IMR-90 (cell line): ENCODE measurements around the gene CHRM4. TPM values are rescaled to one million over a fixed set of nuclear protein-coding genes. Genes with fewer than 3 reads are reported as not detected.

ENCODE experiments used
- ATAC-seq: fragments of 200-7000 bp; cut with Tn5 transposase; 2 replicates; pipeline ENCODE4 v1.9.1; 2020; ENCODE audit warnings: low read depth, mild to moderate bottlenecking, moderate library complexity
- BruUV-seq: library from RNA; stranded (reverse); fragments of 400-500 nt; replicated peaks from 2 replicates; lab custom pipeline; 2021; lab: Mats Ljungman, UMichigan
- CTCF ChIA-PET: fragments of 300-600 bp; formaldehyde crosslinking; extraction: SDS; loops from one replicate; lab custom pipeline; 2021; ENCODE audit warnings: antibody characterized with exemption; lab: Yijun Ruan, JAX
- POLR2A ChIA-PET: fragments of 300-600 bp; sonication (Branson Sonifier 250); formaldehyde crosslinking; loops from one replicate; lab custom pipeline; 2022; ENCODE audit warnings: antibody characterized with exemption; ENCODE audit not compliant: unreplicated experiment; lab: Charles Lee
- DNase-seq: peaks from one replicate; pipeline ENCODE4 v3.0.0; 2013
- H2AFZ ChIP-seq: replicated peaks from 2 replicates; pipeline ENCODE3; 2013; ENCODE audit warnings: low read length, mild to moderate bottlenecking; ENCODE audit not compliant: poor library complexity
- H2AK5ac ChIP-seq: 2 replicates; pipeline ENCODE4 v1.6.1; 2013; ENCODE audit warnings: low read depth, low read length, inconsistent platforms
- H2AK9ac ChIP-seq: replicated peaks from 2 replicates; pipeline ENCODE3; 2013; ENCODE audit warnings: mild to moderate bottlenecking, low read depth, low read length, moderate library complexity; ENCODE audit not compliant: poor library complexity
- H2BK120ac ChIP-seq: 2 replicates; pipeline ENCODE4 v1.6.1; 2013; ENCODE audit warnings: low read depth, low read length, inconsistent platforms
- H2BK15ac ChIP-seq: 3 replicates; pipeline ENCODE4 v1.6.1; 2013; ENCODE audit warnings: low read depth, low read length, inconsistent platforms
- H2BK20ac ChIP-seq: 2 replicates; pipeline ENCODE4 v1.6.1; 2013; ENCODE audit warnings: low read depth, mild to moderate bottlenecking, inconsistent platforms, low read length, moderate library complexity
- H2BK5ac ChIP-seq: 2 replicates; pipeline ENCODE4 v1.6.1; 2013; ENCODE audit warnings: mild to moderate bottlenecking, low read depth, low read length, inconsistent platforms; ENCODE audit not compliant: poor library complexity, severe bottlenecking
- H3K14ac ChIP-seq: replicated peaks from 2 replicates; pipeline ENCODE4 v1.6.1; 2013; ENCODE audit warnings: low read depth, low read length, inconsistent platforms
- H3K18ac ChIP-seq: 2 replicates; pipeline ENCODE4 v1.6.1; 2013; ENCODE audit warnings: low read depth, low read length, control low read depth
- H3K23ac ChIP-seq: 2 replicates; pipeline ENCODE4 v1.6.1; 2013; ENCODE audit warnings: low read depth, low read length, inconsistent platforms
- H3K27ac ChIP-seq: 2 replicates; pipeline ENCODE4 v1.5.1; 2013; ENCODE audit warnings: mild to moderate bottlenecking, control low read depth, low read length; ENCODE audit not compliant: insufficient read depth
- H3K27me3 ChIP-seq: 2 replicates; pipeline ENCODE4 v1.6.1; 2013; ENCODE audit warnings: low read length; ENCODE audit not compliant: control insufficient read depth, insufficient read depth
- H3K36me3 ChIP-seq: 2 replicates; pipeline ENCODE4 v1.6.1; 2013; ENCODE audit warnings: low read length, mixed read lengths; ENCODE audit not compliant: control insufficient read depth, insufficient read depth
- H3K4ac ChIP-seq: 2 replicates; pipeline ENCODE4 v1.6.1; 2013; ENCODE audit warnings: low read depth, low read length, inconsistent platforms
- H3K4me1 ChIP-seq: 2 replicates; pipeline ENCODE4 v1.6.1; 2013; ENCODE audit warnings: low read length, mixed read lengths; ENCODE audit not compliant: control insufficient read depth, insufficient read depth
- H3K4me2 ChIP-seq: 2 replicates; pipeline ENCODE4 v1.6.1; 2013; ENCODE audit warnings: low read depth, mild to moderate bottlenecking, control low read depth, low read length, moderate library complexity
- H3K4me3 ChIP-seq: 2 replicates; pipeline ENCODE4 v1.5.1; 2013; ENCODE audit warnings: low read depth, mild to moderate bottlenecking, control low read depth, low read length, moderate library complexity; ENCODE audit not compliant: insufficient read depth
- H3K56ac ChIP-seq: 2 replicates; pipeline ENCODE4 v1.6.1; 2013; ENCODE audit warnings: low read length, inconsistent platforms; ENCODE audit not compliant: insufficient read depth; ENCODE audit errors: extremely low read depth
- H3K79me1 ChIP-seq, 2 experiments: 2 replicates each; pipeline ENCODE4 v1.6.1; 2013; ENCODE audit warnings: low read length in 2 of 2, inconsistent platforms in 1 of 2, low read depth in 1 of 2
- H3K9ac ChIP-seq: 2 replicates; pipeline ENCODE4 v1.6.1; 2013; ENCODE audit warnings: low read depth, low read length, control low read depth
- H3K9me1 ChIP-seq: 2 replicates; pipeline ENCODE4 v1.6.1; 2013; ENCODE audit warnings: low read length, inconsistent platforms; ENCODE audit not compliant: insufficient read depth
- H3K9me3 ChIP-seq: 2 replicates; pipeline ENCODE4 v1.6.1; 2013; ENCODE audit warnings: low read length; ENCODE audit not compliant: control insufficient read depth, insufficient read depth
- H4K20me1 ChIP-seq: 2 replicates; pipeline ENCODE4 v1.6.1; 2013; ENCODE audit warnings: low read length, inconsistent platforms; ENCODE audit not compliant: insufficient read depth
- H4K5ac ChIP-seq: 2 replicates; pipeline ENCODE4 v1.6.1; 2013; ENCODE audit warnings: mild to moderate bottlenecking, low read depth, low read length, control low read depth
- H4K8ac ChIP-seq, 2 experiments: 2 replicates each; pipeline ENCODE4 v1.6.1; 2013; ENCODE audit warnings: low read depth in 2 of 2, low read length in 2 of 2, control low read depth in 1 of 2, inconsistent platforms in 1 of 2
- H4K91ac ChIP-seq: 2 replicates; pipeline ENCODE4 v1.6.1; 2013; ENCODE audit warnings: low read depth, low read length, inconsistent platforms; ENCODE audit not compliant: insufficient read depth
- BHLHE40 ChIP-seq: fragments of 150-350 bp; IDR thresholded peaks from 2 replicates; pipeline ENCODE4 v1.6.1; 2016; ENCODE audit warnings: mild to moderate bottlenecking, low read depth, low read length
- CEBPB ChIP-seq: IDR thresholded peaks from 2 replicates; pipeline ENCODE4 v1.6.1; 2012; ENCODE audit warnings: low read depth, low read length, improper control_type of control experiment
- CTCF ChIP-seq: conservative IDR thresholded peaks from 2 replicates; pipeline ENCODE4 v1.5.1; 2012; ENCODE audit warnings: mild to moderate bottlenecking, low read depth, low read length, improper control_type of control experiment
- MAFK ChIP-seq: IDR thresholded peaks from 2 replicates; pipeline ENCODE4 v1.6.1; 2012; ENCODE audit warnings: low read depth, low read length, improper control_type of control experiment
- MAZ ChIP-seq: IDR thresholded peaks from 2 replicates; pipeline ENCODE4 v1.6.1; 2012; ENCODE audit warnings: low read depth, mild to moderate bottlenecking, low read length, improper control_type of control experiment, moderate library complexity, borderline replicate concordance
- NFE2L2 ChIP-seq: fragments of 150-350 bp; IDR thresholded peaks from 2 replicates; pipeline ENCODE4 v1.6.1; 2016; ENCODE audit warnings: low read depth, mild to moderate bottlenecking, low read length
- POLR2A ChIP-seq: IDR thresholded peaks from 2 replicates; pipeline ENCODE4 v1.6.1; 2012; ENCODE audit warnings: mild to moderate bottlenecking, low read depth, low read length
- RAD21 ChIP-seq: IDR thresholded peaks from 2 replicates; pipeline ENCODE4 v1.6.1; 2012; ENCODE audit warnings: low read length, improper control_type of control experiment
- RCOR1 ChIP-seq: IDR thresholded peaks from 2 replicates; pipeline ENCODE4 v1.6.1; 2012; ENCODE audit warnings: mild to moderate bottlenecking, low read length, improper control_type of control experiment; ENCODE audit not compliant: insufficient replicate concordance
- SMC3 ChIP-seq: fragments of 150-350 bp; IDR thresholded peaks from 2 replicates; pipeline ENCODE4 v1.6.1; 2016; ENCODE audit warnings: low read depth, mild to moderate bottlenecking, antibody characterized with exemption, low read length, moderate library complexity
- USF2 ChIP-seq: fragments of 150-350 bp; IDR thresholded peaks from 2 replicates; pipeline ENCODE4 v1.6.1; 2017; ENCODE audit warnings: mild to moderate bottlenecking, antibody characterized with exemption, low read length, low read depth
- WGBS, 2 experiments: methylation state at CpG; one replicate each; pipeline versions ENCODE4 v1.1.5 to v1.1.7; 2013; ENCODE audit warnings: missing lambda C conversion rate in 2 of 2; ENCODE audit not compliant: insufficient read length in 1 of 2; ENCODE audit errors: extremely low coverage in 2 of 2; 5-methylcytosine and 5-hydroxymethylcytosine counted together
- dilution Hi-C: fragments of 300-500 bp; cut with HindIII; formaldehyde crosslinking; loops from one replicate; pipeline ENCODE4 v1.14.3; 2018; ENCODE audit warnings: low sequenced_read_pairs; ENCODE audit not compliant: unreplicated experiment
- in situ Hi-C: fragments of 300-500 bp; cut with MboI; formaldehyde crosslinking; loops from 3 replicates; pipeline ENCODE4 v1.14.3; 2019; ENCODE audit warnings: low sequenced_read_pairs, inconsistent platforms, mixed read lengths
- intact Hi-C: fragments of 100-400 bp; cut with micrococcal nuclease; formaldehyde crosslinking; loops from 2 replicates; pipeline ENCODE4 v1.10.0; 2022
- polyA plus RNA-seq, 3 experiments: library from polyadenylated mRNA; depleted of rRNA; stranded (reverse); fragments of >200 nt; gene quantifications; 2 replicates each; pipeline ENCODE4 v1.2.3, GENCODE V29; 2012; ENCODE audit warnings: low replicate concordance in 1 of 3
- total RNA-seq: library from RNA; depleted of rRNA; stranded (reverse); fragments of >200 nt; gene quantifications from 2 replicates; pipeline ENCODE4 v1.2.3, GENCODE V29; 2012

CHRM4 gene
- total and polyA plus RNA-seq, 2 of the 4 experiments (the other 2 are of a cell fraction) = 0.09 to 0.18 TPM

- no peak overlapping the region for H3K23ac ChIP-seq
- no peak for TF ChIP-seq POLR2A
- TF ChIP-seq RCOR1 = no peak
- peak; percentile 75 for TF ChIP-seq RAD21
- no peak for TF ChIP-seq NFE2L2
- TF ChIP-seq MAFK = no peak
- peak; percentile 73 for TF ChIP-seq SMC3
- TF ChIP-seq CTCF = peak; percentile 77
- peak; percentile 13; the same call in 1 of the 2 replicates for TF ChIP-seq MAZ
- TF ChIP-seq CEBPB = no peak
- TF ChIP-seq BHLHE40 = no peak
- TF ChIP-seq USF2 = no peak
- no peak overlapping the region for H3K18ac ChIP-seq
- H2AK9ac ChIP-seq = peak overlapping the region; percentile 81
- no peak overlapping the region for H3K27ac ChIP-seq
- intact Hi-C loops (no loop called here), dilution Hi-C loops (no loop called here), in situ Hi-C loops (no loop called here)
- H3K4ac ChIP-seq = no peak overlapping the region
- no peak overlapping the region for H2BK120ac ChIP-seq
- 0 out of 2 replicates have a peak, but pooled peaks have one; percentile 4 for ATAC-seq
- no peak overlapping the region for H4K5ac ChIP-seq
- CTCF ChIA-PET = interaction anchor here (0.6 to 1.5 kb wide), 4 partner anchors 8 to 16 kb away, joined by 3 to 4 read pairs (median 4); no protein-coding TSS in a partner anchor
- H3K27me3 ChIP-seq = no peaks in the 10 kb centered on the region
- H4K91ac ChIP-seq = no peak overlapping the region
- no peak overlapping the region for H3K14ac ChIP-seq
- H3K4me2 ChIP-seq = no peak overlapping the region
- H2AFZ ChIP-seq = peak overlapping the region; percentile 69
- no TSS peak for BruUV-seq
- no peak overlapping the region for H2BK5ac ChIP-seq
- WGBS, 2 experiments = 48% methylated on average over 11 of the region's 33 CpGs; no CpG with 5 or more reads in 1 of the 2 experiments
- no peak overlapping the region for H3K56ac ChIP-seq
- H2AK5ac ChIP-seq = no peak overlapping the region
- peaks cover 3% of the 10 kb centered on the region; the same call in 1 of the 2 replicates for H3K9me1 ChIP-seq
- H3K4me1 ChIP-seq = peaks cover 18% of the 10 kb centered on the region
- no peaks in the 10 kb centered on the region for H3K9me3 ChIP-seq
- H3K4me3 ChIP-seq = no peak overlapping the region
- H4K20me1 ChIP-seq = peaks cover 40% of the 10 kb centered on the region
- no peak overlapping the region for H2BK15ac ChIP-seq
- H3K9ac ChIP-seq = no peak overlapping the region
- peaks cover 30 to 87% of the 10 kb centered on the region in 2 experiments for H3K79me1 ChIP-seq
- H3K36me3 ChIP-seq = no peaks in the 10 kb centered on the region
- H2BK20ac ChIP-seq = no peak overlapping the region
- POLR2A ChIA-PET = no interaction called here
- DNase-seq = no peak
- H4K8ac ChIP-seq = no peak overlapping the region
These were observed 39.3 kb downstream of the CHRM4 start for GRCh38 chr11:46352063-46352841.
